AG09309 (cell line): Measurements from ENCODE around the gene ADCK1.

ENCODE experiments used
- DNase-seq: peaks from one replicate; pipeline ENCODE4 v3.0.0-alpha.2; 2010; ENCODE audit warnings: low read depth
- H3K4me3 ChIP-seq: 2 replicates; pipeline ENCODE4 v1.5.1; 2011; ENCODE audit warnings: mild to moderate bottlenecking, low read depth, low read length, moderate library complexity; ENCODE audit not compliant: control insufficient read depth
- TF ChIP-seq, protein P1 (sequence below): IDR thresholded peaks from 2 replicates; pipeline ENCODE4 v1.5.1; 2011; ENCODE audit warnings: mild to moderate bottlenecking, low read depth, low read length, inconsistent platforms; ENCODE audit not compliant: insufficient read depth, control insufficient read depth; ENCODE audit errors: missing control alignments

Gene ADCK1

GRCh38 chr14:77868552-77869285, 68.8 kb downstream of the ADCK1 start:
- H3K4me3 ChIP-seq, result no peak overlapping the region
- TF ChIP-seq, protein P1, sequence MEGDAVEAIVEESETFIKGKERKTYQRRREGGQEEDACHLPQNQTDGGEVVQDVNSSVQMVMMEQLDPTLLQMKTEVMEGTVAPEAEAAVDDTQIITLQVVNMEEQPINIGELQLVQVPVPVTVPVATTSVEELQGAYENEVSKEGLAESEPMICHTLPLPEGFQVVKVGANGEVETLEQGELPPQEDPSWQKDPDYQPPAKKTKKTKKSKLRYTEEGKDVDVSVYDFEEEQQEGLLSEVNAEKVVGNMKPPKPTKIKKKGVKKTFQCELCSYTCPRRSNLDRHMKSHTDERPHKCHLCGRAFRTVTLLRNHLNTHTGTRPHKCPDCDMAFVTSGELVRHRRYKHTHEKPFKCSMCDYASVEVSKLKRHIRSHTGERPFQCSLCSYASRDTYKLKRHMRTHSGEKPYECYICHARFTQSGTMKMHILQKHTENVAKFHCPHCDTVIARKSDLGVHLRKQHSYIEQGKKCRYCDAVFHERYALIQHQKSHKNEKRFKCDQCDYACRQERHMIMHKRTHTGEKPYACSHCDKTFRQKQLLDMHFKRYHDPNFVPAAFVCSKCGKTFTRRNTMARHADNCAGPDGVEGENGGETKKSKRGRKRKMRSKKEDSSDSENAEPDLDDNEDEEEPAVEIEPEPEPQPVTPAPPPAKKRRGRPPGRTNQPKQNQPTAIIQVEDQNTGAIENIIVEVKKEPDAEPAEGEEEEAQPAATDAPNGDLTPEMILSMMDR, result no peak
- no peak for DNase-seq

DNA sequence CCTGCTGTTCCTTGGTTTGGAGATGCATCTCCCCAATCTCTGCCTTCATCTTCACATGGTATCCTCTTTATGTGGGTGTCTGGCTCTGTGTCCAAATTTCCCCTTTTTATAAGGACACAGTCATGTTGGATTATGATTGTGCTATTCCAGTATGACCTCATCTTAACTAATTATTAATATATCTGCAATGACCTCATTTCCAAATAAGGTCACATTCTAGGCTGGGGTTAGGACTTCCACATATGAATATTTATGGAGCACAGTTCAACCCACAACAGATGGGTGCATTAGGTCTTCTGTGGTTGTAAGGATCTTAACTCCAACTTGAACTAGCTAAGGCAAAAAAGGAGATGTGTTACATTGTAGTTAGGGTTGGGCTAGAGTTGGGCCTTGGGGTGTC, 69.4 kb downstream of the ADCK1 start:
- TF ChIP-seq, protein P1, result no peak
- no peak overlapping the region for H3K4me3 ChIP-seq
- DNase-seq, result no peak

GRCh38 chr14:77870646-77871045, 70.7 kb downstream of the ADCK1 start:
- TF ChIP-seq, protein P1, result no peak
- no peak for DNase-seq
- no peak overlapping the region for H3K4me3 ChIP-seq

- no peak for DNase-seq
- H3K4me3 ChIP-seq, result no peak overlapping the region
- TF ChIP-seq, protein P1, result no peak
Measured at GRCh38 chr14:77872152-77872551, 72.2 kb downstream of the ADCK1 start.

- no peak for DNase-seq
- TF ChIP-seq, protein P1, result no peak
- H3K4me3 ChIP-seq, result no peak overlapping the region
Measured at GRCh38 chr14:77872983-77873382, 73.1 kb downstream of the ADCK1 start.

DNA sequence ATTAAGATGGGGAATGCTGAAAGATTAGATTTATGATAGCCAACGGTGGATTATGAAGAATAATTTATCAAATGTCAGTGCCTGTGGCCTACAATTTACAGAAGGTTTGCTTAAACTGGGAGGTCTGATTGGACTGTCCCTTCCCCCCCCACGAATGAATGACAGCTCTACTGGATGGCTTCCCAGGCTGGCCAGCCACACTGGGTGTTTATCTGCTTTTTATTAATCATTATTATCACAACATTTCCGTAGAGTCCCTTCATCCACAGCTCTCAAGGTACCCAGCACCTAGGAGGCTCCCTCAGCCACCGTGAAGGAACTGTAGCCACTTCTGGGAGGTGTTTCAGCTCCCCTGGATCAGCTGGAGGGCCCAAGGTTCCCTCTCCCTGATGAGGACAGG, 78.9 kb downstream of the ADCK1 start:
- TF ChIP-seq, protein P1, result no peak
- no peak overlapping the region for H3K4me3 ChIP-seq
- no peak for DNase-seq
